Measurements from ENCODE around the gene TIMM23. TPM values are rescaled to one million over a fixed set of nuclear protein-coding genes. Genes with fewer than 3 reads are reported as not detected.

The TIMM23 gene
- total and polyA plus RNA-seq, 7 experiments from 2014 or later: 21.0 to 61.7 (median 25.8) TPM

GRCh38 chr10:46029461-46030030 lies 57.3 kb downstream of the TIMM23 start:
- peak overlapping the region; percentile 70 for H3K4me3 ChIP-seq (ENCODE audit: low read length)
- H3K27me3 ChIP-seq (ENCODE audit: control insufficient read depth in 2 of 2, insufficient read depth in 2 of 2, low read length in 2 of 2): no peaks in the 10 kb centered on the region
- ChIA-PET CTCF (interaction anchor here (1.0 to 2.2 kb wide), 8 partner anchors 10 to 143 kb away, joined by 3 to 16 read pairs (median 4); no protein-coding TSS in a partner anchor), POLR2A (interaction anchor here (0.8 to 1.6 kb wide), 5 partner anchors 8 to 76 kb away, joined by 3 to 7 read pairs (median 4); no protein-coding TSS in a partner anchor)
- peak overlapping the region; percentile 89 to 100 (median 96) for H3K4me3 Mint-ChIP-seq
- intact Hi-C loops (cut with micrococcal nuclease): loop anchor here (1.0 to 10.0 kb wide), 12 partner anchors 47 to 792 kb away; partner anchors contain the start of genes TIMM23 (in 2 of the 2) and ZFAND4 (in 1 of the 2)
- peak overlapping the region; percentile 89 to 99 (median 96) for H3K27ac Mint-ChIP-seq
- peak overlapping the region; percentile 93 for H3K27ac ChIP-seq (ENCODE audit: low read depth, low read length)
- no peaks in the 10 kb centered on the region for H3K27me3 Mint-ChIP-seq
- no peak for ATAC-seq
- peaks cover 0 to 5% (median 0%) of the 10 kb centered on the region in 3 experiments for H3K36me3 ChIP-seq (ENCODE audit: control insufficient read depth in 2 of 3, insufficient read depth in 3 of 3, low read length in 3 of 3)
- H3K36me3 Mint-ChIP-seq: peaks cover 0 to 3% (median 0%) of the 10 kb centered on the region in 5 donors
- peaks cover 28 to 44% of the 10 kb centered on the region in 2 donors for H3K4me1 ChIP-seq (ENCODE audit: control insufficient read depth in 2 of 2, insufficient read depth in 2 of 2, low read length in 2 of 2)
- H3K4me1 Mint-ChIP-seq: peaks cover 49 to 64% (median 62%) of the 10 kb centered on the region in 7 donors
- peaks cover 0 to 2% (median 0%) of the 10 kb centered on the region in 11 donors for H3K9me3 Mint-ChIP-seq
- DNase-seq: no peak
- no peaks in the 10 kb centered on the region for H3K9me3 ChIP-seq (ENCODE audit: control insufficient read depth in 2 of 3, low read length in 3 of 3)

- no peaks in the 10 kb centered on the region for H3K27me3 ChIP-seq (ENCODE audit: control insufficient read depth in 2 of 2, insufficient read depth in 2 of 2, low read length in 2 of 2)
- H3K4me1 ChIP-seq (ENCODE audit: control insufficient read depth in 2 of 2, insufficient read depth in 2 of 2, low read length in 2 of 2): peaks cover 27 to 42% of the 10 kb centered on the region in 2 donors
- POLR2A ChIA-PET: interaction anchor here (0.9 kb wide), 1 partner anchor 10 kb away, joined by 3 read pairs; no protein-coding TSS in a partner anchor
- Mint-ChIP-seq H3K9me3 (peaks cover 0 to 2% (median 0%) of the 10 kb centered on the region in 11 donors), H3K27ac (peak within 1 kb of the TSS; percentile 89 to 99 (median 96)), H3K4me1 (peaks cover 44 to 57% (median 55%) of the 10 kb centered on the region in 7 donors), H3K36me3 (peaks cover 0 to 3% (median 0%) of the 10 kb centered on the region in 5 donors), H3K27me3 (peaks cover 0 to 4% (median 0%) of the 10 kb centered on the region in 5 donors), H3K4me3 (peak within 1 kb of the TSS; percentile 89 to 100 (median 96))
- peak within 1 kb of the TSS; percentile 93 for H3K27ac ChIP-seq (ENCODE audit: low read depth, low read length)
- peak; percentile 88 to 96 (median 93) for DNase-seq
- no peaks in the 10 kb centered on the region for H3K9me3 ChIP-seq (ENCODE audit: control insufficient read depth in 2 of 3, low read length in 3 of 3)
- intact Hi-C loops (cut with micrococcal nuclease): loop anchor here (1.0 to 5.0 kb wide), 7 partner anchors 58 to 436 kb away; partner anchors contain the start of gene TIMM23 (in 2 of the 2)
- CTCF ChIA-PET: interaction anchor here (1.1 to 2.2 kb wide), 5 partner anchors 10 to 65 kb away, joined by 3 to 16 read pairs (median 7); no protein-coding TSS in a partner anchor
- peaks cover 0 to 5% (median 0%) of the 10 kb centered on the region in 3 experiments for H3K36me3 ChIP-seq (ENCODE audit: control insufficient read depth in 2 of 3, insufficient read depth in 3 of 3, low read length in 3 of 3)
- H3K4me3 ChIP-seq (ENCODE audit: low read length): peak within 1 kb of the TSS; percentile 70
- ATAC-seq: peak; percentile 98
These were observed 58.0 kb downstream of the TIMM23 start, which contains the start of gene NCOA4 for GRCh38 chr10:46030091-46030937. TSS of gene NCOA4 (minus strand) at chr10:46030623. CDS start at chr10:46016680, 13,943 bp downstream.

DNA sequence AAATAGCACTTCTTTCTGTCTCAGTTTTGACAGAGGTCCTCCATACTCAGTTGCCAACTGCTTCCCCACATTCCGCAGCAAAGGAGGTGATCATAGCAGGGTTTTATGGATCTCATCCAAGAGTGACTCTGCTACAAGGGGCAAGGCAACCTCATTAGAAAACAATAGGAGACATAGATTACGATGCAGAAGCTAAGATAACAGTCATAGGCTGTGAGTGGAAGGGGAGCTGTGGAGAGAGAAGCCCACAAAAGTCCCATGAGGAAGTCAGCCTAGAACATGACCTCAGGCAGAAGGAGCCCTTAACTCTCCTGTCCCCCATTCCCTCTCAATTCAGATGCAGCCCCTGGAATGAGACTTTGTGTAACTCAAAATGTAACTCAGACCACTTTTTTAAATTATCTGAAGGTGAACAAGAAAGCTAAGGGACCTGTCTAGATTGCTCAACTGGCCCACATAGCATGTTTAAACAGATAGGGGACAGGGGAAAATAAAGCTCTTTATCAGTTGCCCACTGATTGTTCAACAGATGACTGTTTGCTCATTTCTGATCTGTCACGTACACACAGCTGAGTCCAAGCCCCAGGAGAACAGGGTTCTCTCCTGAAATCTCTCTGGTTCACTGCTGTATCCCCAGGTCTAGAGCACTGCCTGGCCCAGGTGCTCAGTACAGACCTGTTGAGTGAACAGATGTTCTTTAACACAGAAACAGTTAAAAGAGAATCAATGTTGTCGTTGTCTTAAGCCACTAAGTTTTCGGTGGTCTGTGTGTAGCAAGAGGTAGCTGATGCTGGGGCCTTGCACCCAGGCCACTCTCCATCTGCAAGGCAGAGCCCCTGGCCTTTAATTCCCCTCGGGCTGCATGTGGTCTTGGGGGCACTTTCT lies 59.6 kb downstream of the TIMM23 start:
- H3K27ac ChIP-seq (ENCODE audit: low read depth, low read length): no peak overlapping the region
- ATAC-seq (no peak), DNase-seq (no peak)
- Mint-ChIP-seq H3K36me3 (no peaks in the 10 kb centered on the region), H3K27me3 (peaks cover 0 to 8% (median 0%) of the 10 kb centered on the region in 5 donors), H3K4me1 (peaks cover 33 to 46% (median 40%) of the 10 kb centered on the region in 7 donors), H3K4me3 (peak overlapping the region in 9 of 10 donors; percentile 10 to 90 (median 39)), H3K9me3 (peaks cover 0 to 2% (median 0%) of the 10 kb centered on the region in 11 donors), H3K27ac (peak overlapping the region in 8 of 9 donors; percentile 29 to 94 (median 68))
- peaks cover 0 to 5% (median 0%) of the 10 kb centered on the region in 3 experiments for H3K36me3 ChIP-seq (ENCODE audit: control insufficient read depth in 2 of 3, insufficient read depth in 3 of 3, low read length in 3 of 3)
- CTCF ChIA-PET: interaction anchor here (0.9 to 1.6 kb wide), 3 partner anchors 11 to 12 kb away, joined by 3 to 4 read pairs (median 3); no protein-coding TSS in a partner anchor
- peaks cover 22 to 27% of the 10 kb centered on the region in 2 donors for H3K4me1 ChIP-seq (ENCODE audit: control insufficient read depth in 2 of 2, insufficient read depth in 2 of 2, low read length in 2 of 2)
- POLR2A ChIA-PET: interaction anchor here (1.0 to 1.9 kb wide), 3 partner anchors 14 to 63 kb away, joined by 3 to 9 read pairs (median 3); no protein-coding TSS in a partner anchor
- H3K27me3 ChIP-seq (ENCODE audit: control insufficient read depth in 2 of 2, insufficient read depth in 2 of 2, low read length in 2 of 2): no peaks in the 10 kb centered on the region
- intact Hi-C loops (cut with micrococcal nuclease): loop anchor here (2.0 to 5.0 kb wide), 6 partner anchors 59 to 437 kb away; partner anchors contain the start of gene TIMM23 (in 1 of the 2)
- no peak overlapping the region for H3K4me3 ChIP-seq (ENCODE audit: low read length)
- H3K9me3 ChIP-seq (ENCODE audit: control insufficient read depth in 2 of 3, low read length in 3 of 3): no peaks in the 10 kb centered on the region

GRCh38 chr10:46033602-46034011 lies 61.3 kb downstream of the TIMM23 start:
- H3K27me3 Mint-ChIP-seq: peaks cover 0 to 8% (median 0%) of the 10 kb centered on the region in 5 donors
- no peak for ATAC-seq
- no peaks in the 10 kb centered on the region for H3K36me3 Mint-ChIP-seq
- peaks cover 16 to 29% (median 23%) of the 10 kb centered on the region in 7 donors for H3K4me1 Mint-ChIP-seq
- POLR2A ChIA-PET: no interaction called here
- peaks cover 13 to 14% of the 10 kb centered on the region in 2 donors for H3K4me1 ChIP-seq (ENCODE audit: control insufficient read depth in 2 of 2, insufficient read depth in 2 of 2, low read length in 2 of 2)
- H3K9me3 Mint-ChIP-seq: peaks cover 0 to 2% (median 0%) of the 10 kb centered on the region in 11 donors
- H3K27me3 ChIP-seq (ENCODE audit: control insufficient read depth in 2 of 2, insufficient read depth in 2 of 2, low read length in 2 of 2): no peaks in the 10 kb centered on the region
- H3K9me3 ChIP-seq (ENCODE audit: control insufficient read depth in 2 of 3, low read length in 3 of 3): no peaks in the 10 kb centered on the region
- DNase-seq: no peak
- CTCF ChIA-PET: interaction anchor here (0.8 kb wide), 1 partner anchor 297 kb away, joined by 3 read pairs; no protein-coding TSS in a partner anchor
- intact Hi-C loops (cut with micrococcal nuclease): loop anchor here in 1 of 2 donors (5.0 kb wide), 1 partner anchor 59 kb away; no protein-coding TSS in a partner anchor
- no peak overlapping the region for H3K4me3 Mint-ChIP-seq
- H3K27ac Mint-ChIP-seq: no peak overlapping the region
- no peak overlapping the region for H3K4me3 ChIP-seq (ENCODE audit: low read length)
- H3K36me3 ChIP-seq (ENCODE audit: control insufficient read depth in 2 of 3, insufficient read depth in 3 of 3, low read length in 3 of 3): peaks cover 0 to 5% (median 0%) of the 10 kb centered on the region in 3 experiments
- no peak overlapping the region for H3K27ac ChIP-seq (ENCODE audit: low read depth, low read length)

GRCh38 chr10:46035923-46036849 lies 63.9 kb downstream of the TIMM23 start:
- Histone ChIP-seq H3K9me3 (ENCODE audit: control insufficient read depth in 2 of 3, low read length in 3 of 3) (no peaks in the 10 kb centered on the region), H3K27me3 (ENCODE audit: control insufficient read depth in 2 of 2, insufficient read depth in 2 of 2, low read length in 2 of 2) (no peaks in the 10 kb centered on the region), H3K27ac (ENCODE audit: low read depth, low read length) (no peak overlapping the region), H3K36me3 (ENCODE audit: control insufficient read depth in 2 of 3, insufficient read depth in 3 of 3, low read length in 3 of 3) (no peaks in the 10 kb centered on the region), H3K4me1 (ENCODE audit: control insufficient read depth in 2 of 2, insufficient read depth in 2 of 2, low read length in 2 of 2) (no peaks in the 10 kb centered on the region), H3K4me3 (ENCODE audit: low read length) (no peak overlapping the region)
- DNase-seq (no peak), ATAC-seq (no peak)
- Mint-ChIP-seq H3K27ac (no peak overlapping the region), H3K9me3 (peaks cover 0 to 2% (median 0%) of the 10 kb centered on the region in 11 donors), H3K4me1 (peaks cover 0 to 12% (median 5%) of the 10 kb centered on the region in 7 donors), H3K27me3 (peaks cover 0 to 10% (median 0%) of the 10 kb centered on the region in 5 donors), H3K4me3 (no peak overlapping the region), H3K36me3 (no peaks in the 10 kb centered on the region)
- intact Hi-C loops (cut with micrococcal nuclease): no loop called here
- ChIA-PET CTCF (no interaction called here), POLR2A (no interaction called here)

Measured in naive thymus-derived CD4-positive, alpha-beta T cell (primary cell).